ENCODE data around the gene MCF2L. TPM values are rescaled to one million over a fixed set of nuclear protein-coding genes. Genes with fewer than 3 reads are reported as not detected.

The MCF2L gene
- total and polyA plus RNA-seq, 2 experiments from 2014 or later: 4.8 to 25.6 TPM

GRCh38 chr13:112983428-112984196 lies 14.6 kb downstream of the MCF2L start (continued):
- no peak for TF ChIP-seq REST (IDR thresholded peaks at IDR 0.05; ENCODE audit: unreplicated experiment)
- TF ChIP-seq ZNF114 (CRISPR knock-in tag; IDR thresholded peaks at IDR 0.05): no peak
- TF ChIP-seq ZNF331 (CRISPR knock-in tag; IDR thresholded peaks at IDR 0.05; ENCODE audit: low read depth): no peak
- TF ChIP-seq NANOG (IDR thresholded peaks at IDR 0.05; ENCODE audit: borderline replicate concordance): no peak
- TF ChIP-seq EZH2phosphoT487 (IDR thresholded peaks at IDR 0.05; ENCODE audit: unreplicated experiment): no peak
- no peak for TF ChIP-seq JUNB (IDR thresholded peaks at IDR 0.05; ENCODE audit: unreplicated experiment)

GRCh38 chr13:112984501-112984900 lies 15.5 kb downstream of the MCF2L start:
- Mint-ChIP-seq H3K9me3 (peaks cover 11% of the 10 kb centered on the region), H3K4me3 (no peak overlapping the region), H3K27ac (no peak overlapping the region), H3K4me1 (peaks cover 11% of the 10 kb centered on the region), H3K27me3 (ENCODE audit: insufficient read depth, low read depth, poor library complexity) (peaks cover 21% of the 10 kb centered on the region), H3K36me3 (ENCODE audit: low read depth) (peaks cover 6% of the 10 kb centered on the region)
- H2AFZ ChIP-seq: no peak overlapping the region
- H3K36me3 ChIP-seq (ENCODE audit: insufficient read depth): no peaks in the 10 kb centered on the region
- ATAC-seq (no peak), DNase-seq (ENCODE audit: low spot score) (no peak)
- no peak overlapping the region for H3K4me3 ChIP-seq
- H3K27ac ChIP-seq (ENCODE audit: low read depth): no peak overlapping the region
- no peaks in the 10 kb centered on the region for H3K79me2 ChIP-seq (replicated peaks; ENCODE audit: insufficient read depth)
- no peaks in the 10 kb centered on the region for H3K9me2 ChIP-seq (ENCODE audit: insufficient read depth)
- TF ChIP-seq ZNF331 (CRISPR knock-in tag; IDR thresholded peaks at IDR 0.05; ENCODE audit: low read depth) (no peak), JUNB (IDR thresholded peaks at IDR 0.05; ENCODE audit: unreplicated experiment) (no peak), ZNF462 (CRISPR knock-in tag; IDR thresholded peaks at IDR 0.05) (no peak), EZH2 (IDR thresholded peaks at IDR 0.05; ENCODE audit: low read depth, unreplicated experiment) (no peak), ETS1 (IDR thresholded peaks at IDR 0.05) (no peak)
- no peaks in the 10 kb centered on the region for H3K4me1 ChIP-seq (ENCODE audit: insufficient read depth)
- no peaks in the 10 kb centered on the region for H4K20me1 ChIP-seq (replicated peaks; ENCODE audit: insufficient read depth)
- no peaks in the 10 kb centered on the region for H3F3A ChIP-seq (replicated peaks; ENCODE audit: low read depth)
- H3K4me2 ChIP-seq: no peak overlapping the region
- H3K27me3 ChIP-seq (ENCODE audit: insufficient read depth): no peaks in the 10 kb centered on the region
